Measurements from ENCODE around the gene TMEM212.
A peak's percentile ranks its signal among the peaks of the same experiment; 100 is the strongest.

TMEM212 gene

GRCh38 chr3:171874251-171874681 is 31.1 kb downstream of the TMEM212 start:
- Histone ChIP-seq H3K4me3 (no peak overlapping the region), H3K9me3 (no peaks in the 10 kb centered on the region), H3K27me3 (no peaks in the 10 kb centered on the region), H3K36me3 (no peaks in the 10 kb centered on the region), H3K4me1 (peaks cover 0 to 57% (median 29%) of the 10 kb centered on the region in 4 donors), H3K27ac (peak overlapping the region; percentile 36 to 49)
- intact Hi-C loops (cut with DNase I; ENCODE audit: low total_unique reads): no loop called here
- TF ChIP-seq, protein P1, sequence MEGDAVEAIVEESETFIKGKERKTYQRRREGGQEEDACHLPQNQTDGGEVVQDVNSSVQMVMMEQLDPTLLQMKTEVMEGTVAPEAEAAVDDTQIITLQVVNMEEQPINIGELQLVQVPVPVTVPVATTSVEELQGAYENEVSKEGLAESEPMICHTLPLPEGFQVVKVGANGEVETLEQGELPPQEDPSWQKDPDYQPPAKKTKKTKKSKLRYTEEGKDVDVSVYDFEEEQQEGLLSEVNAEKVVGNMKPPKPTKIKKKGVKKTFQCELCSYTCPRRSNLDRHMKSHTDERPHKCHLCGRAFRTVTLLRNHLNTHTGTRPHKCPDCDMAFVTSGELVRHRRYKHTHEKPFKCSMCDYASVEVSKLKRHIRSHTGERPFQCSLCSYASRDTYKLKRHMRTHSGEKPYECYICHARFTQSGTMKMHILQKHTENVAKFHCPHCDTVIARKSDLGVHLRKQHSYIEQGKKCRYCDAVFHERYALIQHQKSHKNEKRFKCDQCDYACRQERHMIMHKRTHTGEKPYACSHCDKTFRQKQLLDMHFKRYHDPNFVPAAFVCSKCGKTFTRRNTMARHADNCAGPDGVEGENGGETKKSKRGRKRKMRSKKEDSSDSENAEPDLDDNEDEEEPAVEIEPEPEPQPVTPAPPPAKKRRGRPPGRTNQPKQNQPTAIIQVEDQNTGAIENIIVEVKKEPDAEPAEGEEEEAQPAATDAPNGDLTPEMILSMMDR (IDR thresholded peaks at IDR 0.05): no peak
- no peak for DNase-seq

DNA sequence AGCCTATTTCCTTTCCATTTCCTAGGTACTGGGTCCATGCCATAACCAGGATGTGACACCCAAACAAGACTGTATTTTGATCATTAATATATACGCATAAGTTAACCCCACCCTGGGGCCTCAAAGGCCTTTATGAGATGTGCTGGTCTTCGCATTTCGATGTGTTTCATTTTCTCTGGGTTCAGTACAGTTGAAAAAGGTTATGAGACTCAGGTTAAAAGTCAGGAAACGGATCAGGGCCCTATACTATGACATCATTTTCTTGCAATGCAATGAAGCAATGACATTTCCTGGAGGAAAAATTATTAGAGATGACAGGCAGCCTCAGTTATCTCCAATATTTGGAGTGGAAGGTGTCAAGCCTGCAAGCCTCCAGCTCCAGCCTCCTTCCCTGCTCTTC is 31.7 kb downstream of the TMEM212 start:
- Histone ChIP-seq H3K27ac (peak overlapping the region; percentile 36 to 49), H3K9me3 (no peaks in the 10 kb centered on the region), H3K36me3 (no peaks in the 10 kb centered on the region), H3K4me1 (peaks cover 0 to 57% (median 29%) of the 10 kb centered on the region in 4 donors), H3K4me3 (no peak overlapping the region), H3K27me3 (no peaks in the 10 kb centered on the region)
- no peak for DNase-seq
- intact Hi-C loops (cut with DNase I; ENCODE audit: low total_unique reads): no loop called here
- TF ChIP-seq, protein P1 (IDR thresholded peaks at IDR 0.05): no peak

- TF ChIP-seq, protein P1 (IDR thresholded peaks at IDR 0.05): no peak
- H3K4me1 ChIP-seq: peaks cover 0 to 57% (median 29%) of the 10 kb centered on the region in 4 donors
- no peaks in the 10 kb centered on the region for H3K36me3 ChIP-seq
- intact Hi-C loops (cut with DNase I; ENCODE audit: low total_unique reads): no loop called here
- no peak overlapping the region for H3K4me3 ChIP-seq
- no peak for DNase-seq
- no peaks in the 10 kb centered on the region for H3K9me3 ChIP-seq
- H3K27me3 ChIP-seq: no peaks in the 10 kb centered on the region
- peak overlapping the region; percentile 47 to 49 for H3K27ac ChIP-seq
These were observed 32.8 kb downstream of the TMEM212 start for GRCh38 chr3:171875923-171876412.

- intact Hi-C loops (cut with DNase I; ENCODE audit: low total_unique reads): no loop called here
These were observed 33.6 kb downstream of the TMEM212 start for GRCh38 chr3:171876680-171877147.

DNA sequence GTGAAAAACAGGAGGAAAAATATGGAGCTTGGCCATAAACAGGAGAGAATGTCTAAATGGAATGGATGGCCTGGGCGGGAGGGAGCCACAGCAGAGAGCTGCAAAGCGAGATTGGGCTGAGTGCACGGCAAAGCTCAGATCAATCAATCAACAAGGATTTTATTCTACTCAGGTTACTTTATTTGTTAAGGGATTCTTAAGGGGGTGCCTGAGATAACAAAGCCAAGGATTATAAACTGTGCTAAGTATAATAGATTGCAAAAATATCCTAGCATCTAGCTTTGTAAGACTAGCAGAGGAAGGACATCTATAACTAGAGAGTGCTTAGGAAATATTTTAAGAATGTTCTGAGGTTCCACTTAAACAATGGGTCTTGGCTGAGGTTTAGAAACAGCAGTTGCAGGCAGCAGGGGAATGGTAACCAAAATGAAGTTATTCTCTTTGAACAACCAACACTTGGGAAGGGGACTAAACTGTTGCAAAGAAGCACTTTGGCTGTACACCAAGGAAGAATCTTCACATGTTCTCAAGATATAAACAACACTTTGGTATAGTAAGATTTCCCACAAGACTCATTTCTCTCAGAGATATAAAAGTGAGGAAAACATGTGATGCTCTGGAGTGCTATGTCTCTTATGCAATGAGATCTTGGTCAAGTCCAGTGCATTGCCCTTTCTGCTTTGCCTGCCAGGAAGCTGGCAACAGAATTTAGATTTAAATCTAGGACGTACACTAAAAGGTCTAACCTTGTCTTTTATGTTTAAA is 35.5 kb downstream of the TMEM212 start:
- Histone ChIP-seq H3K36me3 (no peaks in the 10 kb centered on the region), H3K4me1 (peaks cover 0 to 56% (median 29%) of the 10 kb centered on the region in 4 donors), H3K9me3 (no peaks in the 10 kb centered on the region), H3K27me3 (no peaks in the 10 kb centered on the region), H3K27ac (peak overlapping the region in 1 of 2 donors; percentile 11), H3K4me3 (no peak overlapping the region)
- intact Hi-C loops (cut with DNase I; ENCODE audit: low total_unique reads): no loop called here
- DNase-seq: no peak
- TF ChIP-seq, protein P1 (IDR thresholded peaks at IDR 0.05): no peak

More at GRCh38 chr3:171876680-171877147, 33.6 kb downstream of the TMEM212 start:
- H3K4me3 ChIP-seq: no peak overlapping the region
- no peaks in the 10 kb centered on the region for H3K9me3 ChIP-seq
- H3K4me1 ChIP-seq: peaks cover 0 to 57% (median 29%) of the 10 kb centered on the region in 4 donors
- H3K27ac ChIP-seq: peak overlapping the region; percentile 47 to 49
- TF ChIP-seq, protein P1 (IDR thresholded peaks at IDR 0.05): no peak
- H3K36me3 ChIP-seq: no peaks in the 10 kb centered on the region
- DNase-seq: no peak
- no peaks in the 10 kb centered on the region for H3K27me3 ChIP-seq

Measured in tibial artery (tissue), 4 donors.